Fibroblast of the aortic adventitia (primary cell): Measurements from ENCODE around the gene RBM38. TPM values are rescaled to one million over a fixed set of nuclear protein-coding genes. Genes with fewer than 3 reads are reported as not detected.
"Not testable (repeated sequence)": the region's sequence is repeated elsewhere in the genome, so short reads cannot be mapped to it uniquely, and the experiment has no call there.

Source experiments
- DNase-seq: peaks from one replicate; pipeline ENCODE4 v3.0.0-alpha.2; 2010; ENCODE audit warnings: low read depth
- H3K4me3 ChIP-seq: 2 replicates; pipeline ENCODE4 v1.5.1; 2011; ENCODE audit warnings: low read depth, mild to moderate bottlenecking, control low read depth, low read length, moderate library complexity
- CTCF ChIP-seq: IDR thresholded peaks from 2 replicates; pipeline ENCODE4 v1.5.1; 2011; ENCODE audit warnings: mild to moderate bottlenecking, low read length, control low read depth, inconsistent platforms; ENCODE audit not compliant: insufficient read depth
- total RNA-seq: library from RNA; depleted of rRNA; stranded (reverse); fragments of >200 nt; gene quantifications from 2 replicates; pipeline ENCODE4 v1.2.3, GENCODE V29; 2012; ENCODE audit warnings: low replicate concordance

Gene RBM38
- total RNA-seq, 1 donor = 6.1 TPM

- H3K4me3 ChIP-seq = no peak overlapping the region
- no peak for TF ChIP-seq CTCF
- DNase-seq = no peak
Observed at GRCh38 chr20:57428324-57429158, 37.3 kb downstream of the RBM38 start.

DNA sequence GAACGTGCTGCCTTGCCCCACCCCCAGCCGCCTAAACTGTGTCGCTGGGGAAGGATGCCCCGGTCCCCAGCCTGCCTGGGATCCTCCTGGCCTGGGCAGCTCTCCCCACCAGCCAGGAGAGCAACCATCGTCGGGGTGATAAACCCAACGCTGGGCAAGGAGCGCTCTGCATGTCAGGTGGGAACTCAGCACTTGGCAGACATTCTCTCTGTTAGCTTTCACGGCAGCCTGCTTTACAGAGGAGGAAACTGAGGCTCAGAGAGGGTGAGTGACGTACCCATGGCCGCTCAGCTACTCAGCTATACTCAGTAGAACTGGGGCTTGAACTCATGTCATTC, 37.9 kb downstream of the RBM38 start:
- H3K4me3 ChIP-seq = no peak overlapping the region
- DNase-seq = no peak
- no peak for TF ChIP-seq CTCF

DNA sequence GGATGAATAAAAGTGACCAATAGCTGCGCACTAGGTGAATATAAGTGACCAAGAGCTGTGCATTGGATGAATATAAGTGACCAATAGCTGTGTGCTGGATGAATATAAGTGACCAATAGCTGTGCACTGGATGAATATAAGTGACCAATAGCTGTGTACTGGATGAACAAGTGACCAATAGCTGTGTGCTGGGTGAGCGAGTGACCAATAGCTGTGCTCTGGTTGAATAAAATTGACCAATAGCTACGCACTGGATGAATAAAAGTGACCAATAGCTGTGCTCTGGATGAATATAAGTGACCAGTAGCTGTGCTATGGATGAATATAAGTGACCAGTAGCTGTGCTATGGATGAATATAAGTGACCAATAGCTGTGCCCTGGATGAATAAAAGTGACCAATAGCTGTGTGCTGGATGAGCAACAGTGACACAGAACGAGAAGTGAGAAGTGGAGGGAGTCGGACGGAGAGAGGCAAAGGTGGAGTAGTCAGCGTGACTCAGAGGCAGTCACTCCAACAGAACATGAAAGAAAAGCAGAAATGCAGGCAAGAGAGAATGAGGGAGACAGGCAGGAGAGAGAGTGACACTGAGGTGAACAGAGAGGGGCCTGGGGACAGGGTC, 38.5 kb downstream of the RBM38 start:
- peak; percentile 37 for DNase-seq
- no peak overlapping the region for H3K4me3 ChIP-seq
- no peak for TF ChIP-seq CTCF

DNA sequence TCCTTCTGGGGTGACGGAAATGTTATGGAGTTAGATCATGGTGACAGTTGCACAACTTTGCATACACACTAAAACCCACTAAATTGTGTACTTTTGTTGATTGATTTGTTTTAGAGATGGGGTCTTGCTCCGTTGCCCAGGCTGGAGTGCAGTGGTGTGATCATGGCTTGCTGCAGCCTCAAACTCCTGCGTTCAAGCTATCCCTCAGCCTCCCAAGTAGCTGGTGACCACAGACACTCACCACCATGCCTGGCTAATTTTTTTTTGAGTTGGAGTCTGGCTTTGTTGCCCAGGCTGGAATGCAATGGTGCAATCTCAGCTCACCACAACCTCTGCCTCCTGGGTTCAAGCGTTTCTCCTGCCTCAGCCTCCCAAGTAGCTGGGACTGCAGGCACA, 39.0 kb downstream of the RBM38 start:
- not testable (repeated sequence) for DNase-seq, H3K4me3 ChIP-seq

GRCh38 chr20:57431539-57431835, 40.3 kb downstream of the RBM38 start:
- TF ChIP-seq CTCF = no peak
- H3K4me3 ChIP-seq = no peak overlapping the region
- no peak for DNase-seq

DNA sequence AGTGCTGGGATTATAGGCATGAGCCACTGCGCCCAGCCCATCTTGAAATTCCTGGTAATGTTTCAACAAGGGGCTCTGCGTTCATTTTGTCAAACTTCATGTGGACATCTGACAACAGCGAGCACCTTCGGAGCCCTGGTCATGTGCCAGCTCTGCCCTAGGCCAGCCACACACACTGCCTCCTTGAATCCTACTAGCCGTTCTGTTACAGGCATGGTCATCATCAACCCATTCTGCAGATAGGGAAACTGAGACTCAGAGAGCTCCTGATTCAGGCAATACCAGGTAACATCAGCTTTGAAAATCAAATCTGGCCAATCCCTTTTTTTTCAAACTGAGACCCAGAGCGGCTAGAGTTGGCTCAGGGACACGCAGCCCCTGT, 41.3 kb downstream of the RBM38 start:
- no peak overlapping the region for H3K4me3 ChIP-seq
- no peak for TF ChIP-seq CTCF
- no peak for DNase-seq

GRCh38 chr20:57432862-57433491, 41.8 kb downstream of the RBM38 start:
- DNase-seq = peak; percentile 37

More at GRCh38 chr20:57432862-57433491, 41.8 kb downstream of the RBM38 start:
- TF ChIP-seq CTCF = no peak
- no peak overlapping the region for H3K4me3 ChIP-seq
